ENCODE data around the gene ANKRD13D.

Gene ANKRD13D
- total RNA-seq: 4.9 to 75.6 (median 37.8) reads per million in 17 experiments

- DNase-seq: no peak
Measured at GRCh38 chr11:67289226-67289650, at the start of gene ANKRD13D. TSS of gene ANKRD13D (plus strand) at chr11:67289303. CDS start at chr11:67289461, 158 bp downstream.

- DNase-seq: peak; percentile 97 to 99 (median 98)
Measured at GRCh38 chr11:67239783-67240575, 49.1 kb upstream of the ANKRD13D start.

GRCh38 chr11:67240576-67241389, 48.3 kb upstream of the ANKRD13D start:
- peak; percentile 84 to 93 (median 91) for DNase-seq

- DNase-seq: no peak
Measured at GRCh38 chr11:67242548-67242947, 46.6 kb upstream of the ANKRD13D start.

DNA sequence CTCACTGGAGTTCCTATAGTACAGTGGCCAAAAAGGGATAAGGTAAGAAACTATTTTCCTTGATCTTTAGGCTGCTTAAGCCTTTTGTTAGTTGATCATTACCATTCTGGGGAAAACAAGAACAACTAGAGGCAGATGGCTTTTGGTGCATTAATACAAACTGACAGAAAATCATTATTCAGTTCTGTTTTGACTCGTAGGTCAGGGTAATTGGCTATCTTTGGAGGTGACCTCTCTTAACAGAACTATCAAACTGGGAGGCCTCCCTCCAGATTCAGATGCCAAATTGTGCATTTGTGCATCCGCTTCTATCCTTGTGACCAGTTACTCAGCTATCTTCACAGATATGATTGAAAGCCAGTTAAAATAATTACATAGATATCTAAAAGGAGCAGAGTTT, 46.1 kb upstream of the ANKRD13D start:
- no peak for DNase-seq

DNA sequence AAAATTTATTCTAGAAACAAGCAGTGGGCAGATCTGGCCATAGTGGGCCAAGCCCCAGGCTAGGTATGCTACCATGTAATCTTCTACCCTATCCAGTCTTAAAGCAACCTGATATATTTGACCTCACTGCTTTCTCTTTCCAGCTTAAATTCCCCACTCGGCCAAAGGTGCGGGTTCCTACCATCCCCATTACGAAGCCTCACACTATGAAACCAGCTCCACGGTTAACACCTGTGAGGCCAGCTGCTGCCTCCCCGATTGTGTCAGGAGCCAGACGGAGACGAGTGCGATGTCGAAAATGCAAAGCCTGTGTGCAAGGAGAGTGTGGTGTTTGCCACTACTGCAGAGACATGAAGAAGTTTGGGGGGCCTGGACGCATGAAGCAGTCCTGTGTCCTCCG, 44.1 kb upstream of the ANKRD13D start:
- no peak for DNase-seq

DNA sequence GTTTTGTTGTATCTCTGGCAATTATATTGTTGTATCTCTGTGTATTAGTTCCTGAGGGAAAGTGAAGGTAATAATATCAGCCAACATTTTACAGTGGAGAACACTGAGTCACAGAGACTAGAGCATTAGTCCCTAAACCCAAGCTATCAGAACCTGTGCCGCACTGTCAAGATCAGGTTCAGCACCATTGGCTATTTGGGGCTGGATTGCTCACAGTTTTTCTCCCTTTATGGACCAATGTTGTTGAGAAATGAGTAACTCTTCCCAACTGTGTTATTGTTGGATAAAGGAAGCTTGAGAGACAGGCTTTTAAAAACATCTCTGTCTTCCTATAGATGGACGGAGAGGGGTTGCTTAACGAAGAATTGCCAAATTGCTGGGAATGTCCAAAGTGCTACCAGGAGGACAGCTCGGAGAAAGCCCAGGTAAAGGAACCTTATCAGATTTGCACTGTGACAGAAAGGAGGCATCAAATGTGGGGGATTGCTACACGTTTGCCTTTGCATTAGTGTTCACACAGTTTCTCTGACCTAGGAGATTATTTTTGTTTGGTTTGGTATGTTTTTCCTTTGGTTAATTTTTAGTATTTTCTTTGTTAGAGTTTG, 41.1 kb upstream of the ANKRD13D start:
- DNase-seq: no peak

- DNase-seq: peak in 1 of 4 experiments; percentile 21
Measured at GRCh38 chr11:67248653-67249052, 40.5 kb upstream of the ANKRD13D start.

DNA sequence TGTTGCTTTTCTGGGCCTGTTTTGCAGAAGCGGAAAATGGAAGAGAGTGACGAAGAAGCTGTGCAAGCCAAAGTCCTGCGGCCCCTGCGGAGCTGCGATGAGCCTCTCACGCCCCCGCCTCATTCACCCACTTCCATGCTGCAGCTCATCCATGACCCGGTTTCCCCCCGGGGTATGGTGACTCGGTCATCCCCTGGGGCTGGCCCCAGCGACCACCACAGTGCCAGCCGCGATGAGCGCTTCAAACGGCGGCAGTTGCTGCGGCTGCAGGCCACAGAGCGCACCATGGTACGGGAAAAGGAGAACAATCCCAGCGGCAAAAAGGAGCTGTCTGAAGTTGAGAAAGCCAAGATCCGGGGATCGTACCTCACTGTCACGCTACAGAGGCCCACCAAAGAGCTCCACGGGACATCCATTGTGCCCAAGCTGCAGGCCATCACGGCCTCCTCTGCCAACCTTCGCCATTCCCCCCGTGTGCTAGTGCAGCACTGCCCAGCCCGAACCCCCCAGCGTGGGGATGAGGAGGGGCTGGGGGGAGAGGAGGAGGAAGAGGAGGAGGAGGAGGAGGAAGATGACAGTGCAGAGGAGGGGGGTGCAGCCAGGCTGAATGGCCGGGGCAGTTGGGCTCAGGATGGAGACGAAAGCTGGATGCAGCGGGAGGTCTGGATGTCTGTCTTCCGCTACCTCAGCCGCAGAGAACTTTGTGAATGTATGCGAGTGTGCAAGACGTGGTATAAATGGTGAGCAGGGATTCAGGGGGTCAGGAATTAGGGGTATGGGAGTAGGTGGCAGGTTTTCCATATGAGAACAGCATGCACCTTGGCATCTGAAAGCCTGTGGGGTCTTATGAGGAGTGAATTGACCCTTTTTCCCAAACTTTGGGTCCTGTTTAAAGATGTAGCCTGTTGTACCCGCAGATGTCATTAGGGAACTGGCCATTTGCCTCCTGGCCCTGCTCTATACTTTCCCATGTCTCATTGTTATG, 38.8 kb upstream of the ANKRD13D start:
- DNase-seq: no peak

DNA sequence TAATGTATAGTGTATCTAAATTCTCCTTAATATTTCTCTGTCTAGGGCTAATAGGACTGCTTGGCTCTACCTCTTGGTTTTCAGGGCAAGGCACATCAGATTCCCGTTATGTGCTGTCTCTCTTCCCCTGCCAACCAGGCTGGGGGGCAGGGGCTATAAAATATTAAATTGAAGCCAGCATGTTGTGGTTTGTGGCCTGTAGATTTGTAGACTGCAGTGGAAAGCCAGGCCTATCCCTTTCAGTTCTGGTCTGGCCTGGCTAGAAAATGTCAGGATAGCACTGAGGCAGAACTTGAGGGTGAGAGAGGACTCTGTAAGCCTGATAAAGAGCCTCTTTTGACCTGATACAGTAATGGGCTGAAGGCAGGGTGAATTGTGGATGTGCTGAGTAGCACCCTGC, 37.3 kb upstream of the ANKRD13D start:
- no peak for DNase-seq

DNA sequence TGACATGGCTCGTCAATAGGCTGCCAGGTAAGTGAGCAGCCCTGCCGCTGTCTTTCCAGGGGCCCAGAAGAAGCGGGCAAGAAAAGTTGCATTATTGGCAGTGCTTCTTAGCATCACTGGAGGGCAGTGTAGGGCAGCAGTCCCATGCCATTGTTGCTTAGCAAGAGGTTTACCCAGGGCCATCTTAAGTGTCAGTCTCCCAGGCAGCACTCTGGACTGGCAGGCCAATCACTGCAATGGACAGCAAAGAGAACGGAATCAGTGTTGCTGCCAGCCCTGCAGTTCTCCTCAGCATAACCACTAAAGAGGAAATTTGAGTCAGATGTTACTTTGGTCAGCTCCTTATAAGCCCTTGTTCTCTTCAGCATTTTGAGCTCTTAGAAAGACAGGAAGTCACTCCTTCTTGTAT, 36.3 kb upstream of the ANKRD13D start:
- DNase-seq: peak; percentile 92 to 98 (median 94)

DNA sequence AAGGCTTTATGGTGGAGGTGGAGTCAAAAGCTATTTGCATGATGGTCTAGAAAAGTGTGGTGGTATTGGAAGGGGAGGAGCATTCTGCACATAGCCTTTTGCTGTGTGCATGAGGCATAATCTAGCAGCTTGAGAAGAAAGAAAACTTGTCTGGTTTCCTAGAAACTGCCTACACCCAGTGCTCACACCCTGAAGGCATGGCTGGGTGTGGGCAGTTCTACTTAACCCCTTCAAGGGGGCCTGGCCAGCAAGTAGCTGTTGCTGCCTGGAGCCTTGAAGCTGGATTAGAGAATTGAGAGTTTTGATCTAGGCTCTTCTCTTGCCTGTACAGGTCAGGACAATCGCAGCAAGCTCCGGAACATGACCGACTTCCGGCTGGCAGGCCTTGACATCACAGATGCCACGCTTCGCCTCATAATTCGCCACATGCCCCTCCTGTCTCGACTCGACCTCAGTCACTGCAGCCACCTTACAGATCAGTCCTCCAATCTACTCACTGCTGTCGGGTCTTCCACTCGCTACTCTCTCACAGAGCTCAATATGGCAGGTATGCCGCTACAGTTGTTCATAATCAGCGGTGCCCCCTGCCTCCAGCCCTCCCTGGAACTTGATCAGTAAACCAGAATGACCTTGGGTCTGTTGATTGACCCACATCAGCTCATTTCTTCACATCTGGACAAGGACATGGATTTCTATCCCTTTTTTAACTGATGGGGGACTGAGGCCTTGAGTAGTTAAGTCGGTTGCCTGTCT, 35.1 kb upstream of the ANKRD13D start:
- no peak for DNase-seq

GRCh38 chr11:67254798-67255197, 34.3 kb upstream of the ANKRD13D start:
- DNase-seq: no peak

DNA sequence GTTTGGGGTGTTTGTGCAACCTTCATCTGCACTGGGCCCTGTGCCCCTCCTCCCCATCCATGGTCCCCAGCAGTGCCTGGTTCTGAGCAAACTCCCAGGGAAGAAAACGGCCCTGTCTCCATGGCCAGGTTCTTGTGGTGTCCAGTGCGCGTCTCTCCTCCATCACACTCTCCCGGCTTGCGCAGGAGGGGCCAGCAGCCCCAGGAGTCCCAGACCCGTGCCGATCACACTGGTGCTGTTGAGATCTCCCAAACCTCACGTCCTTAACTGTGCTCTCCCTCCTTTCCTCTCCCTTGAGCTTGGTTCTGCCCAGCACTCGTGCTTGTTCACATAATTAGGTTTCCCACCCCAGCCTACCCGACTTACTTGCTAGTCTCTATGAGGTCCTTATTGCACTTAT, 33.8 kb upstream of the ANKRD13D start:
- no peak for DNase-seq

GRCh38 chr11:67255864-67256263, 33.2 kb upstream of the ANKRD13D start:
- no peak for DNase-seq

GRCh38 chr11:67256477-67257135, 32.5 kb upstream of the ANKRD13D start:
- peak in 3 of 4 experiments; percentile 33 to 49 (median 47) for DNase-seq

DNA sequence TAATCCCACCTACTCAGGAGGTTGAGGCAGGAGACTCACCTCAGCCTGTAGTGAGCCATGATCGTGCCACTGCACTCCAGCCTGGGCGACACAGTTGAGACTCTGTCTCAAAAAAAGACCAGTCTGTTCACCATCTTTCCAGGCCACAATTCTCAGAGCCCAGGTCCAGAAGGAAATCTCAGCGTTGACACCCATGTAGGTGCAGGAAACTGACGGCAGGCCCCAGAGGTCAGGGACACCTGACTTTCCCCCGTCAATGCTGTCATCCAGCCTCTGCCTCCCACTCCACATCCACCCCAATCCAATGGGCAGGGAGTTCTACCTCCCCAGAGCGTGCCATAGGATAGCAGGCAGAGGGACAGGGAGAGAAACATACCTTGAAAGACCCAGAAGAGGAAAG, 28.7 kb upstream of the ANKRD13D start:
- no peak for DNase-seq

- peak in 3 of 4 experiments; percentile 43 to 78 (median 66) for DNase-seq
Measured at GRCh38 chr11:67260885-67261639, 28.0 kb upstream of the ANKRD13D start.

- no peak for DNase-seq
Measured at GRCh38 chr11:67261640-67261945, 27.5 kb upstream of the ANKRD13D start.

All from suppressor macrophage (primary cell).